Choroid plexus epithelial cell (primary cell): ENCODE data around the gene GSTA3.
A peak's percentile ranks its signal among the peaks of the same experiment; 100 is the strongest.
"Not testable (repeated sequence)": the region's sequence is repeated elsewhere in the genome, so short reads cannot be mapped to it uniquely, and the experiment has no call there.

Source experiments
- DNase-seq: peaks from one replicate; pipeline ENCODE4 v3.0.0-alpha.2; 2010; ENCODE audit warnings: low read depth
- H3K4me3 ChIP-seq: 2 replicates; pipeline ENCODE4 v1.5.1; 2011; ENCODE audit warnings: low read depth, mild to moderate bottlenecking, control low read depth, low read length, moderate library complexity
- TF ChIP-seq, protein P1 (sequence below): conservative IDR thresholded peaks from 2 replicates; pipeline ENCODE4 v1.5.1; 2011; ENCODE audit warnings: low read depth, mild to moderate bottlenecking, control low read depth, inconsistent platforms, low read length, moderate library complexity

The GSTA3 gene

DNA sequence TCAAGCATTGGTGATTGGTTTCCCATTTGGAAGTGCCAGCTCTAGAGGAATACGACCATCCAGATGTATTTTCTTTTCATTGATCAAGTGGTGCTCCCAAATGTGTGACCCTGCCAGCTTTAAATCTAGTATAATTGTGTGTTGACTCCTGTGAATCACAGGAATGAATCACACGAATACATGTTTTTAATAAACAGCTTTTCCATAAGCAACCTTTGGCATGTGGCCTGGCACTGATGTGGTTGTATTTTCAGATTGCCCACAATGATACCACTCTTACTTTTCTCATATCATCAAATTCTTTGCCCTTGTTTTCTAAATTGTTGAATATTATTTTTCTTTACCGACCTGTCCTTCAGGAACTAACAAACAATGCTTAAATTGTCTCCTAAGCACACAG is 367 bp downstream of the GSTA3 start:
- TF ChIP-seq, protein P1, sequence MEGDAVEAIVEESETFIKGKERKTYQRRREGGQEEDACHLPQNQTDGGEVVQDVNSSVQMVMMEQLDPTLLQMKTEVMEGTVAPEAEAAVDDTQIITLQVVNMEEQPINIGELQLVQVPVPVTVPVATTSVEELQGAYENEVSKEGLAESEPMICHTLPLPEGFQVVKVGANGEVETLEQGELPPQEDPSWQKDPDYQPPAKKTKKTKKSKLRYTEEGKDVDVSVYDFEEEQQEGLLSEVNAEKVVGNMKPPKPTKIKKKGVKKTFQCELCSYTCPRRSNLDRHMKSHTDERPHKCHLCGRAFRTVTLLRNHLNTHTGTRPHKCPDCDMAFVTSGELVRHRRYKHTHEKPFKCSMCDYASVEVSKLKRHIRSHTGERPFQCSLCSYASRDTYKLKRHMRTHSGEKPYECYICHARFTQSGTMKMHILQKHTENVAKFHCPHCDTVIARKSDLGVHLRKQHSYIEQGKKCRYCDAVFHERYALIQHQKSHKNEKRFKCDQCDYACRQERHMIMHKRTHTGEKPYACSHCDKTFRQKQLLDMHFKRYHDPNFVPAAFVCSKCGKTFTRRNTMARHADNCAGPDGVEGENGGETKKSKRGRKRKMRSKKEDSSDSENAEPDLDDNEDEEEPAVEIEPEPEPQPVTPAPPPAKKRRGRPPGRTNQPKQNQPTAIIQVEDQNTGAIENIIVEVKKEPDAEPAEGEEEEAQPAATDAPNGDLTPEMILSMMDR, result no peak

DNA sequence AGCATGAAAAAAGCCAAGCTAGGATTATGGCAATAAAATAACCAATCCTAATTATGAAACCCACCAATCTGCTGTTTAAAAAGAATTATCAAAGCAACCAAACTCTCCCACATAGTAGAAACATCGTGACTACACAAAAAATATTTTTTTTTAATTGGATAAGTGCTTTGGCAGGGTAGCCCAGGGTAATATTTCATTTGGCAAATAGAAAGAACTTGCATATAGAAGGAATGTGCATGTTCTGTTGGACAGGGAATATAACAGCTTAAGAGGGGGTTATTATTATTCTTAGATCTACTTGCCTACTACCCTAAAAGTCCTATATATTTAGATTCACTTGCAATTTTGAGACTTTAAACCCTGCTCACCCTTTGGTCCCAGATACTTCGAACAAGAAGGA is 972 bp downstream of the GSTA3 start:
- H3K4me3 ChIP-seq, result no peak overlapping the region
- TF ChIP-seq, protein P1, result no peak
- DNase-seq, result no peak

More for the DNA sequence above, 367 bp downstream of the GSTA3 start:
- H3K4me3 ChIP-seq, result no peak overlapping the region
- no peak for DNase-seq

DNA sequence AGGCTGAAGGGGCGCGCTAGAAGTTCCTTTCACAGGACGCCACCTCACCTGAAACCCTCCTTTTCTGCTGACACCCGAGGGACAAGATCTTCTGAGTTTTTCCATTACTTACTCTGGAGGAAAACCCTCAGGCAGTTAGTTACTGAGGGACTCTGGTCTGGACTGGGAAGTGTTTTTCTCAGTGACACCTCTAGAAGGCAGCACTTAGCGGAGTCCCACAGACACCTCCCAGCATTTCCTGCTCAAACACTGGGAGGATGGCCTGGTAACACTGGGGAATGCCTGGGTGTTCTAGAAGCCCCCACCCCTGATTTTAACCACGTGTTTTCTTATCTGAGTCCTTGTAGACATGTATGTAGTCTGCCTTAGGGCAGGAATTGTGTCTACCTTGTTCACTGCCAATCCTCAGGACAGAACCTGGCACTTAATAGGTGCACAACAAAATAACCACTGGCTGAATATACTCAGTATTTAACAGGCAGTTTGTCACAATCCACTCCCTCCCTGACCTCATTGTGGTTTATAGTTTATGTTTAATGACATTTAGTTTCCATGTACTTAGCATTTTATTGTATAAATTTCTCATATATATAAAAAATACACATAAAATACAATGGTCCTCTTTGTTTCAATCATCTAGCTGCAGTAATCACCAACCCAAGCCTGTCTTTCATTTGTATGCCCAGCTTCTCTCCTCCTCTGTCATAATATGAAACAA is 4.8 kb downstream of the GSTA3 start:
- DNase-seq, result peak; percentile 28
- TF ChIP-seq, protein P1, result peak; percentile 55
- no peak overlapping the region for H3K4me3 ChIP-seq

DNA sequence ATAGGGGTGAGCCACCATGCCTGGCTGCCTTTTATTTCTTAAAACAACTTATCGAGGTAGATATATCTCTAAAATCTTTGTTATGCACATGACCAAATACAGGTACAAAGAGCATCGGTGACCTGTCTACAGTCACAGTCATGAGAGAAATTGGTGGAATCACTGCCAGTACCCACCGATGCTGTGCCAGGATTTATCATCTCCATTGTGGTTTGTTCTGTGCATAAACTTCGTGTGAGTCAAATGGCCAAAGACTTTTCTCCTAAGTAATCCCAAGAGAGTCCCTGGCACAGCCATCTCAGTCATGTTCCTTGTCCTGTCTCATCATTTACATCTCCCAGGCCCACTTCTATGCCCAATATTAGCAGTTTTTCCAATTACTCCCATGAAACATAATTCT is 9.0 kb downstream of the GSTA3 start:
- H3K4me3 ChIP-seq, result no peak overlapping the region
- TF ChIP-seq, protein P1, result no peak
- no peak for DNase-seq

DNA sequence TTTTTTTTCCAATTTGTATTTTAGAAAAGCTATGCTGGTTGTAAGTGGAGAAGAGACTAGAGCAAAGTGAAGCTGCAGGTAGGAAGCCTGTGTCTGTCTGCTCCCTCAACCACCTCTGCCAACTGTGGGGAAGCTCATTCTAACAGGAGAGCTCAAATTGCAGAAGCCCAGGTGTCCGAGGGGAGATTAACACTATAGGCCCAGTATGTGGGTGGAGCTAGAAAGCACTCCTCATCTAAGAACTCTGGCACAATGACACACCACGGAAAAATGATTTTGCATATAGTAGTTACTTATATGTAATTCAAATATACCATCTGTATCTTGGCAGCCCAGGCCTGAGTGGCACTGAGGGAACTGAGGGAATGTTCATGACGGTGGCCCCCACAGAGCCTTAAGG is 13.7 kb downstream of the GSTA3 start:
- not testable (repeated sequence) for DNase-seq, H3K4me3 ChIP-seq

DNA sequence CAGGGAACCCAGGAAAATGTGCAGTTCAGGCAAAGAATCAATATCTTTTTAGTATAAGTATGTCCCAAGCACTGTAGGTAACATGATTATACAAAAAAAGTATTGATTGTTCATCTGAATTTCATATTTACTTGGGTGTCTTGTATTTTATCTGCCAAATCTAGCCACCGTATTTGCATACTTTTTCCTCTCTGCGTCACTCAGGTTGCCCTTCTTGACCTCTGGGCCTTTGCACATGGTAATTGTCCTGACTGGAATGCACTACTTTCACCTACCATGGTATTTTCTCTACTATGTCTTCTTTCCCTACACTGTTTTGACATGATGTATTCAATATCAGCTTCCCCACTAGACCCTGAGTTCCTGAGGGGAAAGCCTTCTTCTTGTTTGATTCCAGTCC is 15.2 kb downstream of the GSTA3 start:
- TF ChIP-seq, protein P1, result no peak
- no peak overlapping the region for H3K4me3 ChIP-seq
- no peak for DNase-seq

DNA sequence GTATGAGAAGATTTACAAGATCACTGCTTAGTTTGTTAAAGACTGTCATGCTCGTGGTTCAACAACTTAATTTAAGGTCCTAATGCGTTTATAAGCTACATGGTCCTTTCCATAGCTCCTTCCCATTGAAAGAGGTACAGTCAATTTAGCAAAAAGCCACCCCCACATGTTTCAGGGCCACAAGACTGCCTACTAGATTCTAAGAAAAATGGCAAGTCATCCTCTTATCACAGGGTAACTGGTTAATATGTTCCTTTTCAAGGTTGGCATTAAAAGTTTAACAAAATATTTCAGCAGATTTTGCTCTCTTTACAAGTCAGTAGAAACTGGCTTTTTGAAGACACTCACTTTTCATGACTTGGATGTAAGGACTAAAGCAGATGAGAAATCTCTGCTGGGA is 15.7 kb downstream of the GSTA3 start:
- H3K4me3 ChIP-seq, result no peak overlapping the region
- TF ChIP-seq, protein P1, result no peak
- DNase-seq, result no peak
